Measurements from ENCODE around the gene MICAL2.

Gene MICAL2

GRCh38 chr11:12243911-12244550 lies 133.6 kb downstream of the MICAL2 start:
- WGBS, 2 experiments (ENCODE audit: insufficient coverage in 2 of 2) = 72 to 91% methylated on average over 3 to 4 of the region's 6 CpGs
- Histone ChIP-seq H3K9me3 (ENCODE audit: control insufficient read depth, low read length) (no peaks in the 10 kb centered on the region), H3K27ac (ENCODE audit: low read depth, low read length, severe bottlenecking) (no peak overlapping the region)

DNA sequence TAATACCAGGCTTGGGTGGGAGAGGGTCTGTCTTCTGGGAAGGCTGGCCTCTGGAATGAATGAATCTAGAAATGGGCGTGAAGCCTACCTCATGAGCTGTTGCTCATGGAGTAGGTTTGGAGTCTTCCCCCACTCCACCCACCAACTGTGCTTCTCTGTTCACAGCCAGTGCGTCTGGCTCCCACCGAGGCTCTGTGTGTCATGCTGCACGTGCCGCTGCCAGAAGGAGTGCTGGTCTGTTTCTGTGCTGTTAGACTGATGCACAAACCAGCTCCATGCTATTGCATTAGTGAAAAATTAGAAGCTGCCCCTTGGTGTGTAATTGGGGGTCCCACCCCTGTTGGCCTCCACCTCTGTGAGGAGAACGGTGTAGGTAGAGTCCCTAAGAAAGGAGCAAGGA lies 134.7 kb downstream of the MICAL2 start:
- Histone ChIP-seq H3K9me3 (ENCODE audit: control insufficient read depth, low read length) (no peaks in the 10 kb centered on the region), H3K4me3 (ENCODE audit: extremely low read depth, insufficient read depth, low read length, poor library complexity, severe bottlenecking) (no peak overlapping the region), H3K27ac (ENCODE audit: low read depth, low read length, severe bottlenecking) (no peak overlapping the region), H3K4me1 (ENCODE audit: control insufficient read depth, insufficient read depth, low read length, poor library complexity, severe bottlenecking) (peaks cover 8% of the 10 kb centered on the region), H3K36me3 (ENCODE audit: control insufficient read depth, insufficient read depth, low read length) (peaks cover 95% of the 10 kb centered on the region)
- WGBS, 2 experiments (ENCODE audit: insufficient coverage in 2 of 2) = 100% methylated on average over 1 to 4 of the region's 6 CpGs

More at GRCh38 chr11:12243911-12244550, 133.6 kb downstream of the MICAL2 start:
- no peak overlapping the region for H3K4me3 ChIP-seq (ENCODE audit: extremely low read depth, insufficient read depth, low read length, poor library complexity, severe bottlenecking)
- H3K4me1 ChIP-seq (ENCODE audit: control insufficient read depth, insufficient read depth, low read length, poor library complexity, severe bottlenecking) = peaks cover 8% of the 10 kb centered on the region
- H3K36me3 ChIP-seq (ENCODE audit: control insufficient read depth, insufficient read depth, low read length) = peaks cover 95% of the 10 kb centered on the region

DNA sequence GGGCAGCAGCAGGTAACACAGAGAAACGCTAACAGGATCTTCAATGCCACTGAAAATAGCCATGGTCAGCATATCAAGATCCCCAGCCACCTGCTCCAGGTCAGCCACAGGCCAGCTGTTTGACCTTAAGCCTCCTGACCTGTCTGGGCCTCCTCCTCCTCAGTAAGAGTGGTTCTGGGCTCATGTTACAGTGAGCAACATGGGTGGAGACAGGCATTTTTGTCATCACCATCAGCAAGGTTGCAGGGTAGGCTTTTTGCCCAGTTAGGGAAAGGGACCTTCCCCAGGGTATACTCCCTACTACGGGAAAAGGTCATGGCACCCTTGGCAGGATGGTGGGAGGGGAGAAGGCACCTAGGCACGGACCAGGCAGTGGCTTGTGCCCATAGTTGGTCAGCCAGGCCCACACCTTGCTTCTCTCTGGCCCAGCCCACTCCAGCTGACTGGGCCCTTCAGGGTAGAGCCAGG lies 135.2 kb downstream of the MICAL2 start:
- H3K36me3 ChIP-seq (ENCODE audit: control insufficient read depth, insufficient read depth, low read length) = peaks cover 95% of the 10 kb centered on the region
- WGBS, 2 experiments (ENCODE audit: insufficient coverage in 2 of 2) = 87 to 93% methylated on average over 3 of the region's 3 CpGs
- no peak overlapping the region for H3K27ac ChIP-seq (ENCODE audit: low read depth, low read length, severe bottlenecking)
- H3K4me1 ChIP-seq (ENCODE audit: control insufficient read depth, insufficient read depth, low read length, poor library complexity, severe bottlenecking) = peaks cover 8% of the 10 kb centered on the region
- no peaks in the 10 kb centered on the region for H3K9me3 ChIP-seq (ENCODE audit: control insufficient read depth, low read length)
- H3K4me3 ChIP-seq (ENCODE audit: extremely low read depth, insufficient read depth, low read length, poor library complexity, severe bottlenecking) = no peak overlapping the region

DNA sequence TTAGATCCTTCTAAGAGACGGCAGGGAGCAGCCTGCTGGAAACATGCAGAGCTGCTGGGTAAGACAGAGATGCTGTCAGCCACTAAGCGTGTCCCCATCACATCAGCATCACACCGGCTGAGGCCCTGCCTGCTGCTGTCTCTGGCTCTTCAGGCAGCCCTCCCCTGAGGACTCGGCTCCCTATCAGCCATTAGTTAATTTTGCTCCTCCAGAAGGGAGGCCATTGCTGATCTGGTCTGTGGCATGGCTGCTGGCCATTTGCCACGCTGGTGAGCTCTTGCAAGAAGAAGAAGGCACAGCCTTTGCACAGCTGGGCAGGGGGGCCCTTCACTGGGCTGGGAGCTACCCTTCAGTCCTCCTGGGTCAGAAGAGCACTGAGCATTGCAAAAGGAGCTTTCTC lies 135.8 kb downstream of the MICAL2 start:
- H3K36me3 ChIP-seq (ENCODE audit: control insufficient read depth, insufficient read depth, low read length) = peaks cover 94% of the 10 kb centered on the region
- 84 to 90% methylated on average over 5 of the region's 5 CpGs for WGBS, 2 experiments (ENCODE audit: insufficient coverage in 2 of 2)
- no peak overlapping the region for H3K27ac ChIP-seq (ENCODE audit: low read depth, low read length, severe bottlenecking)
- H3K9me3 ChIP-seq (ENCODE audit: control insufficient read depth, low read length) = no peaks in the 10 kb centered on the region
- peaks cover 8% of the 10 kb centered on the region for H3K4me1 ChIP-seq (ENCODE audit: control insufficient read depth, insufficient read depth, low read length, poor library complexity, severe bottlenecking)
- H3K4me3 ChIP-seq (ENCODE audit: extremely low read depth, insufficient read depth, low read length, poor library complexity, severe bottlenecking) = no peak overlapping the region

GRCh38 chr11:12246989-12247388 lies 136.6 kb downstream of the MICAL2 start:
- WGBS, 2 experiments (ENCODE audit: insufficient coverage in 2 of 2) = 87 to 97% methylated on average over 3 of the region's 4 CpGs
- no peak overlapping the region for H3K27ac ChIP-seq (ENCODE audit: low read depth, low read length, severe bottlenecking)

DNA sequence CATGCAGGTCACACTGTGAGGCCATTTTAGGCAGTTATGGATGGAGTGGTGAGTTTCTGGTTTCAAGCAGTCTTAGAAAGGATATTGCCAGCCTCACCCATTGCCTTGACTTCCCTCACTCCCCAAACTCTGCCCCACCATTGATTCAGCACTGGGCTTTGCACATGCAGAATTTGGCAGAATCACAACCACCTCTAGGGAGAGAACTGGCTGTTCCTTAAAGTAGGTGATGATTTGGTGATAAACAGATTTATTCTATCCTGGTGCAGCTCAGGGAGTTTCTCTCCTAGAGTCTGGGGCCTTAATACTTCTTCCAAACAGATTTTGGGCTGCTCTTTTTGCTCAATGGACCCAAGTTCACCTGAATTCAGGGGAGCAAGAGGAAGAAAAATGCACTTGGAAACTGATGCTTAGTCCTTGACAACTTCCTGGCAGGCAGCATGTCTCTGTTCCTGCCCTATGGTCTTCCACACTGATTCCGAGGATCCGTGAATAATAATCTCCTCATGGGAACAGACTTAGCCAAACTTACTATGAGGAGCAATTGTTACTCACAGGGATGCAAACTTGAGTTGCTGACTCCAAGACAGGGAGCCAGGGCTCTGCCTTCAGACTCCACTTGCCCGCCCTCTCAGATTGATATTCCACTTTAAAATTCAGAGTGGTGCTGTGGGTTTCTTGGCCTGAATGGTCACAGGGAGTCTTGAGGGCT lies 137.3 kb downstream of the MICAL2 start:
- 91 to 93% methylated on average over 2 of the region's 3 CpGs for WGBS, 2 experiments (ENCODE audit: insufficient coverage in 2 of 2)
- no peaks in the 10 kb centered on the region for H3K9me3 ChIP-seq (ENCODE audit: control insufficient read depth, low read length)
- H3K36me3 ChIP-seq (ENCODE audit: control insufficient read depth, insufficient read depth, low read length) = peaks cover 91% of the 10 kb centered on the region
- no peaks in the 10 kb centered on the region for H3K4me1 ChIP-seq (ENCODE audit: control insufficient read depth, insufficient read depth, low read length, poor library complexity, severe bottlenecking)
- no peak overlapping the region for H3K27ac ChIP-seq (ENCODE audit: low read depth, low read length, severe bottlenecking)
- no peak overlapping the region for H3K4me3 ChIP-seq (ENCODE audit: extremely low read depth, insufficient read depth, low read length, poor library complexity, severe bottlenecking)

More at GRCh38 chr11:12246989-12247388, 136.6 kb downstream of the MICAL2 start:
- no peaks in the 10 kb centered on the region for H3K9me3 ChIP-seq (ENCODE audit: control insufficient read depth, low read length)
- peaks cover 6% of the 10 kb centered on the region for H3K4me1 ChIP-seq (ENCODE audit: control insufficient read depth, insufficient read depth, low read length, poor library complexity, severe bottlenecking)
- no peak overlapping the region for H3K4me3 ChIP-seq (ENCODE audit: extremely low read depth, insufficient read depth, low read length, poor library complexity, severe bottlenecking)
- peaks cover 91% of the 10 kb centered on the region for H3K36me3 ChIP-seq (ENCODE audit: control insufficient read depth, insufficient read depth, low read length)

DNA sequence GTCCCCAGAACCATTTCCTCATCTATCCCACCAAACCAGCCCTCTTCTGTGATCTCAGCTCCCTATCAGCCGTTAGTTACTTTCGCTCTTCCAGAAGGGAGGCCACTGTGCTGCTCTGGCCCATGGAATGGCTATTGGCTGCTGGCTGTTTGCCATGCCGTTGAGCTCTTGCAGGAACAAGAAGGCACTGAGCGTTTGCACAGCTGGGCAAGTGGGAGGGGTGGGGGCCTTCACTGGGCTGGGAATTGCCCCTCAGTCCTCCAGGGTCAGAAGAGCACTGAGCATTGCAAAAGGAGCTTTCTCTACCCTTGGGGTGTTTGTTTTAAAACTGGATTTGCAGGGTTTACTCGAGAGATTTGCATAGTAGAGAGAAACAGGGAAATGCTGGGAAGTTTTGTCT lies 137.9 kb downstream of the MICAL2 start:
- Histone ChIP-seq H3K27ac (ENCODE audit: low read depth, low read length, severe bottlenecking) (no peak overlapping the region), H3K4me1 (ENCODE audit: control insufficient read depth, insufficient read depth, low read length, poor library complexity, severe bottlenecking) (no peaks in the 10 kb centered on the region), H3K36me3 (ENCODE audit: control insufficient read depth, insufficient read depth, low read length) (peaks cover 94% of the 10 kb centered on the region), H3K4me3 (ENCODE audit: extremely low read depth, insufficient read depth, low read length, poor library complexity, severe bottlenecking) (no peak overlapping the region), H3K9me3 (ENCODE audit: control insufficient read depth, low read length) (no peaks in the 10 kb centered on the region)
- 82 to 86% methylated on average over 4 to 5 of the region's 5 CpGs for WGBS, 2 experiments (ENCODE audit: insufficient coverage in 2 of 2)

GRCh38 chr11:12249590-12250260 lies 139.3 kb downstream of the MICAL2 start:
- H3K27ac ChIP-seq (ENCODE audit: low read depth, low read length, severe bottlenecking) = no peak overlapping the region
- H3K9me3 ChIP-seq (ENCODE audit: control insufficient read depth, low read length) = no peaks in the 10 kb centered on the region
- 89 to 94% methylated on average over 20 of the region's 20 CpGs for WGBS, 2 experiments (ENCODE audit: insufficient coverage in 2 of 2)

DNA sequence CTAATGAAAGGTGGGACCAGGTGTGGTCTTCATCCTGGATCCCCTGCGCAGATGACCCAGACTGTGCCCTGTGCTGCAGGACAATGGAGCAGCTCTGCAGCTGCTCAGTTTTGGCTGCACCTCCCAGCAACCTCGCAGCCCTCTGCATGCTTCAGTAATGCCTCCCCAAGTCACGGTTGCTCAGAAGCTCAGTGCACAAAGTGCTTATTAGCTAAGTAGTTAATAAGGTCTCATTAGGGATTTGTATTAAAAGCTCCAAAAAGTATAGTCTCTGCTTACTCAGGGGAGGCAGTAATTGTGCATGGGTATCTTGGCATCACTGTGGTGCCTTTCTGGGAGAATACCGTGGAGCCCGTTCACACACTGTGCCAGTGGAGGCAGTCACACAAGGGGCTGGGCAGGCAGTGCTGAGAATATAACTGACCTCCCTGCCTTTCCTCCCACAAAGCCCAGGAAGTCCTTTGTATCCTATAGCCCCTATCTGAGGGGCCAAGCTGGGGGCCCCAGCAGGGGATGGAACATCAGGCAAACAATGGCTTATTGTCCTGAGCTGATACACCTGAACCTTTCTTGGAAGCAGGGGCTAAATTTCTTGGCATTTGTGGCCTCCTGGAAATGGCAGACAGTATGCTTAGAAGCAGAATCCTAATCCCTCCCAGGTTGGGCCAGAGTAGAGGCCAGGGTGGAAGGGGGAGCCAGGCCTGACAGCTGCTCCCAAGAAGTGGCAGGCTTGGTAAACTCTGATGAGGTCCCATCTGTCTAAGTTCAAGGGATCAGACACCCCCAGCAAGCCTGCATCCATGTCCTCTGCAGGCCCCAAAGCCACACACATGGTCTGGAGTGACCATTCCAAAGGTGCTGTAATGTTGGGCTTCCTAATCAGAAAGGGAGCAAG lies 141.5 kb downstream of the MICAL2 start:
- H3K36me3 ChIP-seq (ENCODE audit: control insufficient read depth, insufficient read depth, low read length) = peaks cover 92% of the 10 kb centered on the region
- H3K4me1 ChIP-seq (ENCODE audit: control insufficient read depth, insufficient read depth, low read length, poor library complexity, severe bottlenecking) = peaks cover 4% of the 10 kb centered on the region
- H3K9me3 ChIP-seq (ENCODE audit: control insufficient read depth, low read length) = no peaks in the 10 kb centered on the region
- 55% methylated on average over 5 of the region's 5 CpGs; no CpG with 5 or more reads in 1 of the 2 experiments for WGBS, 2 experiments (ENCODE audit: insufficient coverage in 2 of 2)
- H3K4me3 ChIP-seq (ENCODE audit: extremely low read depth, insufficient read depth, low read length, poor library complexity, severe bottlenecking) = no peak overlapping the region
- H3K27ac ChIP-seq (ENCODE audit: low read depth, low read length, severe bottlenecking) = no peak overlapping the region

More at GRCh38 chr11:12249590-12250260, 139.3 kb downstream of the MICAL2 start:
- Histone ChIP-seq H3K4me1 (ENCODE audit: control insufficient read depth, insufficient read depth, low read length, poor library complexity, severe bottlenecking) (no peaks in the 10 kb centered on the region), H3K4me3 (ENCODE audit: extremely low read depth, insufficient read depth, low read length, poor library complexity, severe bottlenecking) (no peak overlapping the region), H3K36me3 (ENCODE audit: control insufficient read depth, insufficient read depth, low read length) (peaks cover 94% of the 10 kb centered on the region)

- Histone ChIP-seq H3K36me3 (ENCODE audit: control insufficient read depth, insufficient read depth, low read length) (peaks cover 87% of the 10 kb centered on the region), H3K4me1 (ENCODE audit: control insufficient read depth, insufficient read depth, low read length, poor library complexity, severe bottlenecking) (peaks cover 23% of the 10 kb centered on the region), H3K9me3 (ENCODE audit: control insufficient read depth, low read length) (no peaks in the 10 kb centered on the region), H3K4me3 (ENCODE audit: extremely low read depth, insufficient read depth, low read length, poor library complexity, severe bottlenecking) (no peak overlapping the region), H3K27ac (ENCODE audit: low read depth, low read length, severe bottlenecking) (no peak overlapping the region)
- 94 to 100% methylated on average over 5 to 6 of the region's 7 CpGs for WGBS, 2 experiments (ENCODE audit: insufficient coverage in 2 of 2)
Observed at GRCh38 chr11:12253843-12254281, 143.5 kb downstream of the MICAL2 start.
